PC-3 (cell line): ENCODE measurements around the gene VAMP3. TPM values are rescaled to one million over a fixed set of nuclear protein-coding genes. Genes with fewer than 3 reads are reported as not detected.

ENCODE experiments used
- ATAC-seq: fragments of 200-7000 bp; cut with Tn5 transposase; 2 replicates; pipeline ENCODE4 v1.9.1; 2020; ENCODE audit warnings: mild to moderate bottlenecking, moderate library complexity
- BruUV-seq: library from RNA; stranded (reverse); fragments of 400-500 nt; replicated peaks from 2 replicates; lab custom pipeline; 2021; lab: Mats Ljungman, UMichigan
- CTCF ChIA-PET: fragments of 300-600 bp; sonication (Branson Sonifier 250); formaldehyde crosslinking; loops from one replicate; lab custom pipeline; 2022; ENCODE audit warnings: antibody characterized with exemption; lab: Charles Lee
- POLR2A ChIA-PET: fragments of 300-600 bp; sonication (Branson Sonifier 250); formaldehyde crosslinking; loops from one replicate; lab custom pipeline; 2022; ENCODE audit warnings: antibody characterized with exemption; ENCODE audit not compliant: unreplicated experiment; lab: Charles Lee
- DNase-seq: peaks from one replicate; pipeline ENCODE4 v3.0.0-alpha.2; 2015
- H2AFZ ChIP-seq: fragments of 300-600 bp; sonication (generic); 2 replicates; pipeline ENCODE4 v1.6.0; 2016; ENCODE audit warnings: antibody characterized with exemption, low read length
- H3F3A ChIP-seq: fragments of 300-600 bp; sonication (generic); one replicate; pipeline ENCODE4 v1.6.0; 2017; ENCODE audit warnings: antibody characterized with exemption, low read length, control low read depth, mild to moderate bottlenecking; ENCODE audit not compliant: unreplicated experiment
- H3K27ac ChIP-seq: fragments of 300-600 bp; sonication (generic); 2 replicates; pipeline ENCODE4 v1.5.1; 2016; ENCODE audit warnings: mild to moderate bottlenecking, low read length
- H3K27me3 ChIP-seq: fragments of 300-600 bp; sonication (generic); 2 replicates; pipeline ENCODE4 v1.6.1; 2016; ENCODE audit warnings: low read length, mixed read lengths
- H3K36me3 ChIP-seq: fragments of 300-600 bp; sonication (generic); 2 replicates; pipeline ENCODE4 v1.6.1; 2016; ENCODE audit warnings: low read depth, mixed run types, low read length, mixed read lengths
- H3K4me1 ChIP-seq: fragments of 300-600 bp; sonication (generic); 2 replicates; pipeline ENCODE4 v1.5.1; 2016; ENCODE audit warnings: low read length; ENCODE audit not compliant: insufficient read depth
- H3K4me2 ChIP-seq: fragments of 300-600 bp; sonication (generic); 2 replicates; pipeline ENCODE4 v1.6.0; 2016; ENCODE audit warnings: low read length
- H3K4me3 ChIP-seq: fragments of 300-600 bp; sonication (generic); 2 replicates; pipeline ENCODE4 v1.5.1; 2016; ENCODE audit warnings: mild to moderate bottlenecking, low read length, mixed read lengths
- H3K79me2 ChIP-seq: fragments of 300-600 bp; sonication (generic); 2 replicates; pipeline ENCODE4 v1.6.1; 2017; ENCODE audit warnings: low read length, mixed read lengths
- H3K9ac ChIP-seq: fragments of 300-600 bp; sonication (generic); 2 replicates; pipeline ENCODE4 v1.6.0; 2016; ENCODE audit warnings: mild to moderate bottlenecking, low read length
- H3K9me2 ChIP-seq: fragments of 300-600 bp; sonication (generic); replicated peaks from 2 replicates; pipeline ENCODE4 v1.6.1; 2016; ENCODE audit warnings: mixed run types, low read length, mixed read lengths
- H3K9me3 ChIP-seq: fragments of 300-600 bp; sonication (generic); 2 replicates; pipeline ENCODE4 v1.6.1; 2016; ENCODE audit warnings: low read length, mixed read lengths
- H4K20me1 ChIP-seq: fragments of 300-600 bp; sonication (generic); 2 replicates; pipeline ENCODE4 v1.6.1; 2016; ENCODE audit warnings: low read length, mixed read lengths
- EZH2 ChIP-seq: fragments of 300-600 bp; sonication (generic); IDR thresholded peaks from one replicate; pipeline ENCODE4 v1.6.1; 2017; ENCODE audit warnings: antibody characterized with exemption, mild to moderate bottlenecking, low read length; ENCODE audit not compliant: unreplicated experiment
- EZH2phosphoT487 ChIP-seq: fragments of 300-600 bp; sonication (generic); IDR thresholded peaks from 2 replicates; pipeline ENCODE4 v1.6.1; 2018; ENCODE audit warnings: mild to moderate bottlenecking, antibody characterized with exemption, low read length, borderline replicate concordance
- intact Hi-C: fragments of 100-400 bp; cut with micrococcal nuclease; formaldehyde crosslinking; loops from 2 replicates; pipeline ENCODE4 v1.9.0; 2023
- total RNA-seq: library from RNA; depleted of rRNA; stranded (reverse); fragments of >200 nt; gene quantifications from 2 replicates; pipeline ENCODE4 v1.2.3, GENCODE V29; 2014
- TF ChIP-seq, protein P1 (sequence below): fragments of 300-600 bp; sonication (generic); conservative IDR thresholded peaks from 2 replicates; pipeline ENCODE4 v1.5.1; 2017; ENCODE audit warnings: antibody characterized with exemption, low read depth, mild to moderate bottlenecking, low read length

VAMP3 gene
- total RNA-seq, 1 experiment from 2014 or later = 64.2 TPM

- DNase-seq (peak; percentile 97), ATAC-seq (peak; percentile 96)
- peak within 1 kb of the TSS; percentile 85 for H2AFZ ChIP-seq
- peaks cover 7% of the 10 kb centered on the region; the same call in 1 of the 2 replicates for H3K4me1 ChIP-seq
- H3K36me3 ChIP-seq = peaks cover 5% of the 10 kb centered on the region; the same call in 1 of the 2 replicates
- H3K9me2 ChIP-seq = no peaks in the 10 kb centered on the region
- peak within 1 kb of the TSS; percentile 25; the same call in 1 of the 2 replicates for H3K27ac ChIP-seq
- no peaks in the 10 kb centered on the region for H3F3A ChIP-seq
- H4K20me1 ChIP-seq = no peaks in the 10 kb centered on the region
- no peaks in the 10 kb centered on the region for H3K9me3 ChIP-seq
- intact Hi-C loops = no loop called here
- no peaks in the 10 kb centered on the region for H3K79me2 ChIP-seq
- H3K9ac ChIP-seq = peak within 1 kb of the TSS; percentile 53
- no TSS peak for BruUV-seq
- H3K4me2 ChIP-seq = peak within 1 kb of the TSS; percentile 88
- ChIA-PET CTCF (interaction anchor here (0.6 kb wide), 1 partner anchor 34 kb away, joined by 6 read pairs; no protein-coding TSS in a partner anchor), POLR2A (no interaction called here)
- H3K27me3 ChIP-seq = no peaks in the 10 kb centered on the region
- no peak for TF ChIP-seq EZH2
- TF ChIP-seq, protein P1, sequence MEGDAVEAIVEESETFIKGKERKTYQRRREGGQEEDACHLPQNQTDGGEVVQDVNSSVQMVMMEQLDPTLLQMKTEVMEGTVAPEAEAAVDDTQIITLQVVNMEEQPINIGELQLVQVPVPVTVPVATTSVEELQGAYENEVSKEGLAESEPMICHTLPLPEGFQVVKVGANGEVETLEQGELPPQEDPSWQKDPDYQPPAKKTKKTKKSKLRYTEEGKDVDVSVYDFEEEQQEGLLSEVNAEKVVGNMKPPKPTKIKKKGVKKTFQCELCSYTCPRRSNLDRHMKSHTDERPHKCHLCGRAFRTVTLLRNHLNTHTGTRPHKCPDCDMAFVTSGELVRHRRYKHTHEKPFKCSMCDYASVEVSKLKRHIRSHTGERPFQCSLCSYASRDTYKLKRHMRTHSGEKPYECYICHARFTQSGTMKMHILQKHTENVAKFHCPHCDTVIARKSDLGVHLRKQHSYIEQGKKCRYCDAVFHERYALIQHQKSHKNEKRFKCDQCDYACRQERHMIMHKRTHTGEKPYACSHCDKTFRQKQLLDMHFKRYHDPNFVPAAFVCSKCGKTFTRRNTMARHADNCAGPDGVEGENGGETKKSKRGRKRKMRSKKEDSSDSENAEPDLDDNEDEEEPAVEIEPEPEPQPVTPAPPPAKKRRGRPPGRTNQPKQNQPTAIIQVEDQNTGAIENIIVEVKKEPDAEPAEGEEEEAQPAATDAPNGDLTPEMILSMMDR = no peak
- TF ChIP-seq EZH2phosphoT487 = peak; percentile 73
- peak within 1 kb of the TSS; percentile 73 for H3K4me3 ChIP-seq
Measured at GRCh38 chr1:7783826-7784491, 12.9 kb downstream of the VAMP3 start, which contains the start of gene PER3. Gene PER3, plus strand, starts transcription at chr1:7784291. Its CDS starts 587 bp downstream, at chr1:7784878.

- H3K9ac ChIP-seq = peak overlapping the region; percentile 36; the same call in 1 of the 2 replicates
- no peak for ATAC-seq
- no peaks in the 10 kb centered on the region for H3F3A ChIP-seq
- no peaks in the 10 kb centered on the region for H3K9me2 ChIP-seq
- no peaks in the 10 kb centered on the region for H4K20me1 ChIP-seq
- peak overlapping the region; percentile 54 for H3K4me3 ChIP-seq
- DNase-seq = no peak
- peaks cover 9% of the 10 kb centered on the region for H3K36me3 ChIP-seq
- H3K4me1 ChIP-seq = peaks cover 7% of the 10 kb centered on the region; the same call in 1 of the 2 replicates
- ChIA-PET POLR2A (no interaction called here), CTCF (no interaction called here)
- 0 out of 2 replicates have a peak, but pooled peaks cover under 1% of the 10 kb centered on the region for H3K9me3 ChIP-seq
- H2AFZ ChIP-seq = peak overlapping the region; percentile 77
- intact Hi-C loops = no loop called here
- no TSS peak for BruUV-seq
- H3K79me2 ChIP-seq = no peaks in the 10 kb centered on the region
- TF ChIP-seq EZH2phosphoT487 (no peak), EZH2 (no peak)
- TF ChIP-seq, protein P1 = no peak
- no peaks in the 10 kb centered on the region for H3K27me3 ChIP-seq
- H3K27ac ChIP-seq = no peak overlapping the region
- H3K4me2 ChIP-seq = peak overlapping the region; percentile 78
Measured at GRCh38 chr1:7784492-7785071, 13.5 kb downstream of the VAMP3 start.

GRCh38 chr1:7785108-7785507, 14.0 kb downstream of the VAMP3 start:
- Histone ChIP-seq H3K4me3 (no peak overlapping the region), H2AFZ (no peak overlapping the region), H3K36me3 (peaks cover 10% of the 10 kb centered on the region), H3K4me1 (peaks cover 7% of the 10 kb centered on the region; the same call in 1 of the 2 replicates), H3K4me2 (peak overlapping the region; percentile 78; the same call in 1 of the 2 replicates), H3K9me3 (peaks cover 5% of the 10 kb centered on the region; the same call in 1 of the 2 replicates), H3K27me3 (no peaks in the 10 kb centered on the region), H3F3A (no peaks in the 10 kb centered on the region), H4K20me1 (no peaks in the 10 kb centered on the region), H3K9me2 (no peaks in the 10 kb centered on the region), H3K9ac (no peak overlapping the region), H3K27ac (no peak overlapping the region), H3K79me2 (no peaks in the 10 kb centered on the region)
- intact Hi-C loops = no loop called here
- CTCF ChIA-PET = no interaction called here
- DNase-seq = no peak
- no peak for ATAC-seq
- TF ChIP-seq EZH2phosphoT487 (no peak), EZH2 (no peak)
- TF ChIP-seq, protein P1 = no peak
- BruUV-seq = no TSS peak
- POLR2A ChIA-PET = no interaction called here
